Keratinocyte (primary cell): ENCODE measurements around the gene DCP2.

Experiments used
- CTCF ChIP-seq, 3 experiments: IDR thresholded peaks in 1 of 3; conservative IDR thresholded peaks in 1 of 3; optimal IDR thresholded peaks in 1 of 3; 2 replicates in 2 of 3; 3 replicates in 1 of 3; pipeline versions ENCODE3 to v1.5.1; 2011; ENCODE audit warnings: low read length in 3 of 3, mild to moderate bottlenecking in 3 of 3, moderate library complexity in 2 of 3, control low read depth in 1 of 3, inconsistent platforms in 1 of 3; ENCODE audit not compliant: insufficient read depth in 2 of 3; ENCODE audit errors: extremely low read depth in 1 of 3
- EZH2 ChIP-seq: IDR thresholded peaks from one replicate; pipeline ENCODE4 v1.6.1; 2012; ENCODE audit warnings: inconsistent platforms, mild to moderate bottlenecking, low read length, moderate library complexity

- TF ChIP-seq CTCF (optimal IDR thresholded peaks at IDR 0.05 in 1 of 3, IDR thresholded peaks at IDR 0.05 in 1 of 3, conservative IDR thresholded peaks at IDR 0.05 in 1 of 3; ENCODE audit: extremely low read depth in 1 of 3, insufficient read depth in 2 of 3, low read length in 3 of 3) = peak in 1 of 3 experiments; percentile 58
- no peak for TF ChIP-seq EZH2
These were observed 62.1 kb downstream of the DCP2 start for GRCh38 chr5:113038714-113039113.
